ENCODE measurements around the gene TENM4. TPM values are rescaled to one million over a fixed set of nuclear protein-coding genes. Genes with fewer than 3 reads are reported as not detected.
A peak's percentile ranks its signal among the peaks of the same experiment; 100 is the strongest.

Gene TENM4
- polyA plus RNA-seq, 3 donors = 0.31 to 1.7 TPM; not detected in 1

DNA sequence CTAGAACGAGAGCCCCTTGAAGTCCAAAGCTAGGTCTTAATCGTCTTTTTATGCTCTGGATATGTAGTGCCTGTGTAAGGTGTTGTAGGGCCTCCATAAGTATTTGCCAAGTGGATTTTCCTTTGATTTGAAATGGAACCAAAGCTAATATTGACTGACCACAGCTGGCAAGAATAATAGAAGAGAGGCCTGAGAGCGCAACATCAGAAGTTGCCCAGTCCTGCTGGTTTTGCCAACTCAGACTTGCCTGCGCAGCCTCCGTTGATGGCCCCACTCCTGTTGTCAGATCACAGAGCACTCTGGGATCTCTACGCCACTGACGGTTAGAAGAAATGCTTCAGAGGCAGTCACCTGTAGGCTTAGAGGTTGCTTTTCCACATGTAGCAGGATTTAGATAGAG, 251.2 kb downstream of the TENM4 start:
- Histone ChIP-seq H3K9ac (ENCODE audit: insufficient read depth, low read length, poor library complexity, severe bottlenecking) (no peak overlapping the region), H3K36me3 (replicated peaks in 1 of 2; ENCODE audit: control insufficient read depth in 1 of 2, insufficient read depth in 2 of 2, low read length in 2 of 2) (no peaks in the 10 kb centered on the region), H3K4me2 (replicated peaks; ENCODE audit: extremely low read depth, low read length, poor library complexity, severe bottlenecking) (no peak overlapping the region), H3K4me1 (ENCODE audit: control insufficient read depth in 1 of 2, insufficient read depth in 2 of 2, low read length in 2 of 2) (peaks cover 16 to 22% of the 10 kb centered on the region in 2 donors), H3K79me2 (ENCODE audit: insufficient read depth, low read length) (no peaks in the 10 kb centered on the region), H3K27ac (ENCODE audit: low read depth in 1 of 2, low read length in 2 of 2) (no peak overlapping the region), H2AFZ (ENCODE audit: insufficient read depth, low read depth, low read length, poor library complexity, severe bottlenecking) (no peak overlapping the region), H3K4me3 (replicated peaks in 1 of 3; ENCODE audit: low read depth in 2 of 3, low read length in 3 of 3) (no peak overlapping the region), H3K27me3 (ENCODE audit: control insufficient read depth in 2 of 2, insufficient read depth in 2 of 2, low read length in 2 of 2) (peaks cover 0 to 4% of the 10 kb centered on the region in 2 donors), H3K9me3 (replicated peaks in 1 of 2; ENCODE audit: control insufficient read depth in 1 of 2, insufficient read depth in 1 of 2, low read length in 2 of 2) (peaks cover 3 to 8% of the 10 kb centered on the region in 2 donors), H4K20me1 (ENCODE audit: insufficient read depth, low read length) (no peaks in the 10 kb centered on the region)
- Mint-ChIP-seq H3K4me1 (peaks cover 14% of the 10 kb centered on the region), H3K27me3 (ENCODE audit: low read depth in 3 of 3) (peaks cover 3 to 10% (median 5%) of the 10 kb centered on the region in 3 donors), H3K27ac (no peak overlapping the region), H3K9me3 (peaks cover 0 to 16% (median 11%) of the 10 kb centered on the region in 7 donors), H3K4me3 (no peak overlapping the region), H3K36me3 (no peaks in the 10 kb centered on the region)
- intact Hi-C loops (cut with micrococcal nuclease) = no loop called here
- TF ChIP-seq, protein P1, sequence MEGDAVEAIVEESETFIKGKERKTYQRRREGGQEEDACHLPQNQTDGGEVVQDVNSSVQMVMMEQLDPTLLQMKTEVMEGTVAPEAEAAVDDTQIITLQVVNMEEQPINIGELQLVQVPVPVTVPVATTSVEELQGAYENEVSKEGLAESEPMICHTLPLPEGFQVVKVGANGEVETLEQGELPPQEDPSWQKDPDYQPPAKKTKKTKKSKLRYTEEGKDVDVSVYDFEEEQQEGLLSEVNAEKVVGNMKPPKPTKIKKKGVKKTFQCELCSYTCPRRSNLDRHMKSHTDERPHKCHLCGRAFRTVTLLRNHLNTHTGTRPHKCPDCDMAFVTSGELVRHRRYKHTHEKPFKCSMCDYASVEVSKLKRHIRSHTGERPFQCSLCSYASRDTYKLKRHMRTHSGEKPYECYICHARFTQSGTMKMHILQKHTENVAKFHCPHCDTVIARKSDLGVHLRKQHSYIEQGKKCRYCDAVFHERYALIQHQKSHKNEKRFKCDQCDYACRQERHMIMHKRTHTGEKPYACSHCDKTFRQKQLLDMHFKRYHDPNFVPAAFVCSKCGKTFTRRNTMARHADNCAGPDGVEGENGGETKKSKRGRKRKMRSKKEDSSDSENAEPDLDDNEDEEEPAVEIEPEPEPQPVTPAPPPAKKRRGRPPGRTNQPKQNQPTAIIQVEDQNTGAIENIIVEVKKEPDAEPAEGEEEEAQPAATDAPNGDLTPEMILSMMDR (IDR thresholded peaks at IDR 0.05) = no peak
- DNase-seq = no peak
- WGBS (ENCODE audit: insufficient coverage) = 100% methylated on average over 3 of the region's 7 CpGs

DNA sequence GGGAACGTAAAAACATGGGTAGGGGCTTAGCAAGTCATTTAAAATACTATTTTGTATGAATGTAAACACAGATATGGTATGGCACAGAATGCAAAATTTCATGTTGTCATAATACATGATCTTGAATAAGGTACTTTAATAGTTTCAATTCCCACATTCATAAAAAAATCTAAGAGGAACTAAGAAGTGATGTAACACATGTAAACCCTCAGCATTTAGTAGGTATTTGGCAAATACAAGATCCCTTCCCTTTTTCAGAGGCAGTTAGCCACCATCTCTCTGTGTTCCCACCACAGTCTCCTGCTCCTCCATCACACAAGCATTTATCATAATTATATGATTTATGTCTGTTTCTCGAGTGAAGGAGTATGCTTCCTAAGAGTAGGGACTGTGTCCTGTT, 251.8 kb downstream of the TENM4 start:
- Histone ChIP-seq H3K4me1 (ENCODE audit: control insufficient read depth in 1 of 2, insufficient read depth in 2 of 2, low read length in 2 of 2) (peaks cover 16 to 22% of the 10 kb centered on the region in 2 donors), H2AFZ (ENCODE audit: insufficient read depth, low read depth, low read length, poor library complexity, severe bottlenecking) (no peak overlapping the region), H3K36me3 (replicated peaks in 1 of 2; ENCODE audit: control insufficient read depth in 1 of 2, insufficient read depth in 2 of 2, low read length in 2 of 2) (no peaks in the 10 kb centered on the region), H3K9ac (ENCODE audit: insufficient read depth, low read length, poor library complexity, severe bottlenecking) (no peak overlapping the region), H3K27ac (ENCODE audit: low read depth in 1 of 2, low read length in 2 of 2) (no peak overlapping the region), H3K27me3 (ENCODE audit: control insufficient read depth in 2 of 2, insufficient read depth in 2 of 2, low read length in 2 of 2) (peaks cover 0 to 4% of the 10 kb centered on the region in 2 donors), H3K4me2 (replicated peaks; ENCODE audit: extremely low read depth, low read length, poor library complexity, severe bottlenecking) (no peak overlapping the region), H3K79me2 (ENCODE audit: insufficient read depth, low read length) (no peaks in the 10 kb centered on the region), H3K9me3 (replicated peaks in 1 of 2; ENCODE audit: control insufficient read depth in 1 of 2, insufficient read depth in 1 of 2, low read length in 2 of 2) (peaks cover 3 to 8% of the 10 kb centered on the region in 2 donors), H4K20me1 (ENCODE audit: insufficient read depth, low read length) (no peaks in the 10 kb centered on the region), H3K4me3 (replicated peaks in 1 of 3; ENCODE audit: low read depth in 2 of 3, low read length in 3 of 3) (no peak overlapping the region)
- WGBS (ENCODE audit: insufficient coverage) = no CpG with 5 or more reads among the region's 2 CpGs
- peak; percentile 2 to 47 (median 8) for DNase-seq
- H3K4me3 Mint-ChIP-seq = no peak overlapping the region
- peaks cover 4 to 10% (median 5%) of the 10 kb centered on the region in 3 donors for H3K27me3 Mint-ChIP-seq (ENCODE audit: low read depth in 3 of 3)
- peaks cover 14% of the 10 kb centered on the region for H3K4me1 Mint-ChIP-seq
- TF ChIP-seq, protein P1 (IDR thresholded peaks at IDR 0.05) = no peak
- H3K27ac Mint-ChIP-seq = no peak overlapping the region
- H3K9me3 Mint-ChIP-seq = peaks cover 0 to 17% (median 11%) of the 10 kb centered on the region in 7 donors
- H3K36me3 Mint-ChIP-seq = no peaks in the 10 kb centered on the region
- intact Hi-C loops (cut with micrococcal nuclease) = no loop called here

Measured in CD14-positive monocyte (primary cell).